HG02870 (cell line): ENCODE measurements around the gene SRL.
"Not testable (repeated sequence)": the region's sequence is repeated elsewhere in the genome, so short reads cannot be mapped to it uniquely, and the experiment has no call there.

ENCODE experiments used
- ATAC-seq: cut with Tn5 transposase; IDR thresholded peaks from one replicate; pipeline ENCODE4 v1.9.1; 2021; ENCODE audit warnings: mild to moderate bottlenecking, moderate library complexity; ENCODE audit not compliant: unreplicated experiment

Gene SRL

DNA sequence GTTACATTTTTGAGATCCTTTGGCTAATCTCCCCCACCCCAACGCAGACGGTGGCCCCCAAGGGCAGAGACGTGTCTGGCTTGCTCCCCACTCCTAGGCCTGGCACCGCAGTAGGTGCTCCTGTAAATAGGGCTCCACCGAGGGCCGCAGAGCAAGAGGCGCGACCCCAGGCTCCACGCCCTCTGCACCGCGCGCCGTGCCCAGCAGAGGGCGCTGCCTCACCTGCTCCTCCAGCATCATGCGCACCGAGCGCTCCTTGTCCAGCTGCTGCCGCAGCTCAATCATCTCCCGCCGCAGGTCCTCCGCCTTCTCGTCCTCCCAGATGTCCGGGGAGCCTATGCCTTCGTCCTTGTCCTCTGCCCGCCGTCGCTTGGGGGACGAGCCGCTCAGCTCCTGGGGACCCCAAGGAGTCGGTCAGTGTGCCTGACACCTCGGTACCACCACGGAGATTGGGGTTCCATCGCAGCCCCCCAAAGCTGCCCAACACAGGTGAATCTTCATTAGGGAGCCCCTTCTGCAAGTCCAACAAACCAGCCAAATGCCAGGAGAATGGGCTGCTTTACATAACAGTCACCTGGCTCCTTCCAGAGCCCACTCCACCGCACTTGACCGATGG lies 19.8 kb upstream of the SRL start:
- ATAC-seq: no peak

DNA sequence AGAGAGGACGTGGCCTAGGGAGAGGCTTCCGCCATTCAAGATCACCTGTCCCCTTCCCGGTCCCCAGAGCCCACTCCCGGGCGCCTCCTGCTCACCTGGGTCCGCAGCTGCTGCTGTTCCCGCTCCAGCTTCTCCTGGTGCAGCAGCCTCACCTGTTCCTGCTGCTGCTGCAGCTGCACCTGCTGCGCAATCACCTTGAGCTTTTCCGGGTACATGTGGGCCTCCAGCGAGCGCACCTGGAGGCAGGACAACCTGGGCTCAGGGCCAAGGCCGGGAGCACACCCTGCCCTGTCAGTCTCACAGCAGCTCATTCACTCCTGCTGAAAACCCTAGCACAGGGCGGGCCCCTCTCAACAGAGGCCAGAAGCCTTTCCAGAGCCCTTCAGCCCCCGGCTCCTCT lies 18.5 kb upstream of the SRL start:
- no peak for ATAC-seq

DNA sequence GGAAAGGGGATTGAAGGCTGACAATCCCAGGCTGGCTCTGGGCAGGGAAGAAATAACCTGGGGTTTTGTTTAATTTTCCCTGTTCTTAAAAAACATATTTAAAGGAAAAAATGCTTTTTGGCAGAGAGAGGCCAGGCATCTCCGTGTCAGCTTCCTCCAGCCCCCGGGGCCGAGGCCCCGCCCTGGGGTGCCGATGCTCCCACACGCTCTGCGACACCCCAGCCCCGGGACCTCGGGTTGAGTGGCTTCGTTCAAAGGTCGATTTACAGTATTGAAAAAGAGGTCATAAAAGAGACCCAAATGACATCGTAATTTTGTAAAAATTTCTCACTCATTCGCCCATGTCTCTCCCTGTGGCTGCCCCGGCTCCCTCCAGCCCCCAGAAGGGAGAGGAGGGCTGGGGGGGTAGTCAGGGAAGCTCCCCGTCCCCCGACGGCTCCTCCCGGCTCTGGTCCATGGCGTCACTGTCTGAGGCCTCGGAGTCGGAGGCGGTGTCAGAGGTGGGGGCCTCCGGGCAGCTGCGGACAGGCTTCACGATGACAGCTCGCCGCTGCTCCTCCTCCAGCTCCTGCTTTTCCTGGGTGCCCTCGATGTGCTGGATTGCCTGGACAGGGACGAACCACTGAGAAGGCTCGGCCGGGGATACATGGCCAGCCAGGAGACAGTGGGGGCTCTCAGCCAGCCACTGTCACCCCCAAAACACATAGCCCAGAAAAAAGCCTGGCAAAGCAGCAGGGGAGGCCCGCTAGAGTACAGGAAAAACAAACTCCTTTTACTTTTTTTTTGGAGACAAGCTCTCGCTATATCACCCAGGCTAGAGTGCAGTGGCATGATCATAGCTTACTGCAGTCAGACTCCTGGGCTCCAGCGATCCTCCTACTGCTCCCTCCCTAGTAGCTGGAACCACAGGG lies 16.0 kb upstream of the SRL start:
- no peak for ATAC-seq

DNA sequence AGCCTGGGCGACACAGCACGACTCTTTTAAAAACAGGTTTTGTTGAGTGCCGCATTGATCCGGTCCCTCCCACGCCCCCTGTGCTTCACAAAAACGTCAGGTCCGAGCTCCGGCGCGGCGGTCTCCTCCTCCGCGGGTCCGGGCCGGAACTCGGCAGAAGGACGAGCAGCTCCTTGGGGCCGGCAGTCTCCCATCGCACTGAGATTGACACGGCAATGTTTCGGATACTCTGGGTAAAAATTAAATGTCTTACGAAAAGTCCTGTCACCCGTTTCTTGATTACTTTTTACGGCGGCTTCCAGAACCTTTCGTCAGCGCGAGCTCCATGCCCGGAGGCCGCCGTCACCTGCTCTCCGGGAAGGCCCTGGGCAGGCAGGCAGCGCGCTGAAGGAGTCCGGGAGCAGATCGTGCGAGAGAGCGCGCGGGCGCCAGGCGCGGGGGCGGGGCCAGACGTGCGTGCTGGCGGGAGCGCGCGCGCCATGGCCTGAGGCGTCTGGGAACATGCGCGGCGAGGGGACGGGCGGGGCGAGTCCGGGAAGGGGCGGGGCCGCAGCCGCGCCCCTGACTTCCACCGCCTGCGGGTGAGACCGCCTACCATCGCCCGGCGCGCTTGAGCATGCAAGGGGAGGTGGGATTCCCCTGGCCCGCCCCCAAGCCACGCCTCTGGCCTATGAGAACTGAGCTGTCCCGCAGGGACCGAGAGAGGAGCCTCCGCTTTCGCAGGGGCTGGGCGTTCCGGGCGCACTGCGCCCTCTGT lies 11.7 kb upstream of the SRL start:
- ATAC-seq: peak; percentile 94

DNA sequence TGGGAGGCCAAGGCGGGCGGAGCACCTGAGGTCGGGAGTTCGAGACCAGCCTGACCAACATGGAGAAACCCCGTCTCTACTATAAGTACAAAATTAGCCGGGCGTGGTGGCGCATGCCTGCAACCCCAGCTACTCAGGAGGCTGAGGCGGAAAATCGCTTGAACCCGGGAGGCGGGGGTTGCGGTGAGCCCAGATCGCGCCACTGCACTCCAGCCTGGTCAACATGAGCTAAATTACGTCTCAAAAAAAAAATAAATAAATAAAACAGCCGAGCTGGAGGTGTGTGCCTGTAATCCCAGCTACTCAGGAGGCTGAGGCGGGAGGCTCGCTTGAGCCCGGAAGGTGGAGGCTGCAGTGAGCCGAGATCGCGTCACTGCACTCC lies 11.1 kb upstream of the SRL start:
- ATAC-seq: not testable (repeated sequence)

DNA sequence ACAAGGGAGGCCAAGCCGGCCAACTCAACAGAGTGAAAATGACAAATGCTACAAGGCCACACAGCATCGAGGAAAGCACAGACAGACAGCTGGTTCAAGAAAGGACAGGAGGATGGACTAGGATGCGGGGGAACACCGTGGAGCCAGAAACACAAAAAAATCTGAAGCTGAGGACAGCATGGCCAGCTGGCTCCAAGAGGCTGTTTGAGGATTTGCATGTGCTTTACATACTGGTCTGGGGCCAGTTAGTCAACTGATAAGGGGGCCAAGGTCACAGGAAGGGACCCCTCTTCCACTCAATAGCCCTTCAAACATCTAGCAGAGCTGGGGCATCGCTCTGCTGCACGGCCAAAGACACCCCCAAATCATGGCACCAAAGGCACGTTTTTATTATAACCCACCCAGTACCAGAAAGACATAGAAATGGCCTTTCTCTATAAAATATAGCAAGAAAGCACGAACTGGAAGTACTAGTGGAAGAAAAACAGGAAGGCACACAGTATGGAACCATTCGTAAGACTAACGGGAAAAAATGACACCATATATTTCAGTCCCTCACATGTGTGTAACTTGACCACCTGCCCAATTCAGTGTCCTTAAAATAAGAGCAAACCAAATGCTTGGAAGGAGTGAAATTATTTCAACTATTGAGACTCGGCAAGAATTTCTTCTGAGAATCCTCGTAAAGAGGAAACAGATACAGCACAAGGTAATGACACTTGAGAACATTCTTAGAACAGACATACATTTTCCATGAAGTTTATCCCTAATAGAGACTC lies 7.8 kb upstream of the SRL start:
- no peak for ATAC-seq

DNA sequence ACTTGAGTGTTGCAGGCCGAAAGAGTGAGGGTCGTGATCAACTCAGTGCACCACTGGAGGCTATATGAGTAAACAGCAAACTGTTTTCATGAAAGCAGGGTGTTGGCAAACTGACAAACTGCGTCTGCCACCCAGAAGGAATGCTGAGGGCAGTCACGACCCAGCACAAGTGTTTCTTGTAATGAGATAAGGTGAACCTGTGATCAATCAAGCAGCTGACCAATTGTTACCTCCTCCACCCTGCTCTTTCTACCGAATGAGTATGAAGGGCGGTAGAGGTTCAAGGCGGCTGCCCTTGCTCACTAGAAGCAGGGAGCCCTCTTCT lies 5.5 kb upstream of the SRL start:
- no peak for ATAC-seq

DNA sequence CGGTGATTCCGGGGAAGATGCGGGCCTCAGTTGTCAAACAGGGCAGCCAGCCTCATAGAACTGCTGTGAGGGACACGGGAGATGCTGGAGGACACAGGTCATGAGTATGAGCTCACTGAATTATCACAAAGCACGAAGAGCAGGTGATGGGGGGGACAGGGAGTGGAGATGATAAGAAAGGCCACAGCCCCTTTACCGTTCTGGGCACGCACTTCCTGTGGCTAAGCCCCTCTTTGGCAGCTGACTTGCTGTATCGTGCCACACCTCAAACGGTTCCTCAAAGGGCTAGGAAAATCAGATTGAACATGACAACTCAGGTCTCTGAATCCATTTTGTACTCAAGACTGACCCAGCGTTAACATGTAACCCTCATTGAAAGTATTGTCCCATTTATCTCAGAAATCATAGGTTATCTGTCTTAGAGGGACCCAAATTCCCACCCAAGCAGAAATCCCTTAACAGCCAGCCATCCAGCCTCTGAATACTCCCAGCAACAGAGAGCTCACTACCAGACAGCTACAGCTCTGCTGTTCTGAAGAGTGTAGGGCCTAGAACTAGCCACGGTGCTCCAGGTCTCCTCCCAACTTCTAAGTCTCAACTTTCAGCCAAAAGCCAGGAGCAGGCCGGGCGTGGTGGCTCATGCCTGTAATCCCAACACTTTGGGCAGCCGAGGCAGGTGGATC lies 5.0 kb upstream of the SRL start:
- ATAC-seq: no peak

DNA sequence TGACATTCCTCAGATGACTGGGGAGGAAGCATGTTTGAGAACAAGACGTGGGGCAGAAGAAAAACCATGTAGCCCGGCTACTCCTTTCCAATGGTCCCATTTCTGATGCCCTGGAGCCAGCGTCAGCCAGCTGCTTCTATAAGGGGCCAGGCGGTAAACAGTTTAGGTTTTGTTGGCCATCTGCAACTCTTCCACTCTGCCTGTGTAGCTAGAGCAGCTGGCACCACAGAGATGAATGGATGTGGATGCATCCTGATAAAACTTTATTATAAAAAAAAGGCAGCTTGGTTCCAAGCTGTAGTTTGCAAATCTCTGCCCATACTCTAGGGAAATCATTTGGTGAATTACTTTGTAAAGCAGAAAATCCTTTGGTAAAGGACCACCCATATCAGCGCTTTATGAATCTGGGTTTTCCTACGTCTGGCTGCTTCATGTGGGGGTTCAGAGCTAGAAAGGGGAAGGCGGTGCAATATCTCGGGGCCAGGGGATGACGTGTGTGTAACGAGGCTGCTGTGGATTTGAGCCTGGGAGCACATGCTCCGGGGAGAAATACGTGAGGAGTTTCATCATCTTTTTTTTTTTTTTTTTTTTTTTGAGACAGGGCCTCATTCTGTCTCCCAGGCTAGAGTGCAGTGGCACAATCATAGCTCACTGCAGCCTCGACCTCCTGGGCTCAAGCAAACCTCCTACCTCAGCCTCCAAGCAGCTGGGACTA lies 3.4 kb upstream of the SRL start:
- ATAC-seq: no peak

DNA sequence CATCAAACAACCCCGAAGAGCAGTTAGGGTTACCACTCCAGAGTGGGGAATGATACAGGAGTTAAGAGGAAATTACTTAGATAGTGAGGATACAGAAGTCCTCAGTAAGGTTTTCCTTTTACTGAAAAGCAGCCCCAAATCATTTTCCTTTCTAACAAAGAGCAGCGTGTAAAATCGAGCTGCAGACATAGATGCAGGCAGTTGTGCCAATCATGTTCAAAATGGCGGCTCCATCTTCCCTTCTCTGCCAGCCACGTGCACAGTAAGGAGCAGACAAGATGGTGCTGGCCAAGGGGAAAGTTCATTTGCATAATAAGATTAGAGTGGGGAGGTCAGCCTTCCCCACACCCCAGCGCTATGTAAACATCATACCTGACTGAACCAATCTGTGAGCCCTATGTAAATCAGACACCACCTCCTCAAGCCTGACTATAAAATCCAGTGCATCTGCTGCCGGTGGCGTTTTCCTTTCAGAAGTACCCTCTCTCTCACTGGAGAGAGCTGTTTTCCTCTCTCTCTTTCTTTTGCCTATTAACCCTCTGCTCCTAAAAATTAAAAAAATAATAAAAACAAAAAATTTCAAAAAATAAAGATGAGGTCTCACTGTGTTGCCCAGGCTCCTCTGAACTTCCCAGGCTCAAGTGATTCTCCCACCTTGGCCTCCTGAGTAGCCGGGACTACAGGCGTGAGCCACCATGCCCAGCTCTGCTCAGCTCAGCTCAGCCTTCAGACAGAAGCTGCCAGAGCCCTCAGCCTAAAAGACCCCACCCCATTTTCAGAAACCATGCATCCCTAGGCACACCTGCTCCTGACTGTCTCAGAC lies 2.6 kb upstream of the SRL start:
- no peak for ATAC-seq

DNA sequence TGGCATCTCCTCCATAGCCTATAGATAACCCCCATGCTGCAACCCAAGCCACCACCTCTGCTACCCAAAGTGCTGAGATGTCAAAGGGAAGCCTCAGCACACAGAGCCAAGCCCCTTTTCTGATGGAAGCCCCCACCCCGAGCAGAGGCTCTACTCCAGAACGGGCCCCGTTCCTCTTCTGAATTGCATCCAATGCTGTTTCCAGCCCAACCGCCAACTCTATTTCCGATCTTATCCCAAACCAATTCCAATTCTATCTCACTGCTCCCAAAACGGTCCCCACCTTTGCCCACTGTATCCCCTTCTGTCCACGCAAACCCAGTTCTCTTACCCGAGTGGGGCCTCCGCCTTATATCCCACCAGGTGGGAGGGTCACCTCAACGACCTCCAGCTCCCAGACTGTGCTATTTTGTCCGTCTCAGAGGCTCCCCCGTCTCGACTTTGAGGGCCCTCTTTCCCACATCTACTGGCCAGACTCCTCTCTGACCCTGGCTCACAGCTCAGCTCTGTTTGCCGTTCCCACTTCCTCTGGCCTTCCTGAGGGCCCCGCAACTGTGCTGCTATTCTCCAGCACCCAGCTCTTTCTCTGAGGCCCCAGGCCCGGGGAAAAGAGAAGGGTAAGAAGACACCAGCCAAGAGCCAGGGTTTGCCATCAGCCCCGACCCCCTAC lies 487 bp downstream of the SRL start:
- ATAC-seq: no peak

DNA sequence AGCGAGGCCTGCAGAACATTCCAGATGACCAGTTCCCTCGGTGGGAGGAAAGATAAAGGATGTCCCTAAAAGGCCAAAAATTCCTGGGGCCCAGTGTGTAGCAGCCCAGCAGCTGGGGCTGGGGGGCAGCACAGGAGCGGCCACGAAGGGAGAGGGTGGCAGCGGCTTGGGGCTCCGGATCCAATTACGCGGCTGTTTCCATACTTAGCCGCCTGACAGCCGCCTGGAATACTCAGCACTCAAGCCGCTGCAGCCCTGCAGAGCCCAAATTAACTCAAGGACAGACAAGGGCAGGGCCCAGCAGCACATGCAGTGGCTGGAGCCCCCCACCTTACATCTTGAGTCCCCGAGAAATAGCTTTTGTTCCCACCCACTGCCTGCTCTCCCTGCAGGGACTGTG lies 1.3 kb downstream of the SRL start:
- no peak for ATAC-seq

DNA sequence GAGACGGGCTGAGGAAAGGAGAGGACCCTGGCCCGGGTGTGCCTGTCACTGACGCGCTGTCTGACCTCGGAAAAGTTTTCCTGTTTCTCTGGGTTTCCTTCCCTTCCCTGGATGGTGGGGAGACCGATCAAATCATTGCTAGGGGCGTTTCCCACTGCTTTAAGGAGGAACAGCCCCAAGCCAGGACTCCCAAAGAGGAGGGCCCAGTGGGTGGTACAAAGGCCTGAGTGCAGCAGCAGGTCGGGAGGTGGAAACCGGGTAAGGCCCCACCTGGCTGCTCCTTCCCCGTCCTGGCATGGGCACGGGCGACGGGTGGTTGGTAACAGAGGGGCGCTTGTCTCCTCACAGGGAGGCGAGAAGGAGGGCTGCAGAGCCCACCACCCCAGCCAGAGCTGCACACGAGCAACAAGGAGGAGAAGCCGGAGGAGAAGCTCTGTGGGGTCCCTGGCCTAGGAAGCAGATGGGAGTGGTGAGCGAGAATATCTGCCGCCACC lies 2.2 kb downstream of the SRL start:
- ATAC-seq: no peak

DNA sequence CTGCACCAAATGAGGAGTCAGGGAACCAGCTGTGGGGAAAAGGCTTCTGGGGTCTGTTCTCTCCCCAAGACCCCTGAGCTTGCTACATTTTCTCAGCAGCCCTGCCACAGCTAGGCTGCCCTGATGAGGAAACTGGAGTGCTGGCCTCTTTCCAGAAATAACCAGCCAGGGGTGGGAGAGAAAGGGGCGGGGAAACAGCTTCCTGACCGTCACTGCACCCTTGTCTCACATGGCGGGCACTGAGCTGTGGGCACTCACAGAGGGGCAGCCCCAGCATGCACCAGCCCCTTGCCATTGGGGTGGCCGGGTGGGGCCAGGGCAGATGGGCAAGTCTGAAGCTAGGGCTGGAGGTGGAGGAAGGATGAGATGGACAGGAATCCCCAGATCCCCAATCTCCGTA lies 2.9 kb downstream of the SRL start:
- ATAC-seq: no peak

DNA sequence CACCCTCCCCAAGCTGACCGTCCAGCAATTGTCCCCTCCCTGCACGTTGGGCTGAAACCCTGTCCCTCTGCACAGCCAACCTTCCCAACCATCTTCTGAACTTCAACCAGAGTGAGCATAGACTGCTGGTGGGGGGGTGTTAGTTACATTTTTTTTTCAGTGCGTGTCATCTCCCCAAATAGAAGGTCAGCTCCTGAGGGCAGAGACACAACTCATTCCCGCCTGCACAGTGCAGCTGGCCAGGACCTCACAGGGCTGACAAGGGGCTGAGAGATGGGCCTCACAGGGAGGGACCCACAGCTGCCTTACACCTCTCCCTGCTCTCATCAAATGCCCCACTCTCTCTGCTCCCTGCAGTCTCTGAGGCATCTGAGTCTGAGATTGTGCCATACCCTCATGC lies 8.4 kb downstream of the SRL start:
- ATAC-seq: no peak

DNA sequence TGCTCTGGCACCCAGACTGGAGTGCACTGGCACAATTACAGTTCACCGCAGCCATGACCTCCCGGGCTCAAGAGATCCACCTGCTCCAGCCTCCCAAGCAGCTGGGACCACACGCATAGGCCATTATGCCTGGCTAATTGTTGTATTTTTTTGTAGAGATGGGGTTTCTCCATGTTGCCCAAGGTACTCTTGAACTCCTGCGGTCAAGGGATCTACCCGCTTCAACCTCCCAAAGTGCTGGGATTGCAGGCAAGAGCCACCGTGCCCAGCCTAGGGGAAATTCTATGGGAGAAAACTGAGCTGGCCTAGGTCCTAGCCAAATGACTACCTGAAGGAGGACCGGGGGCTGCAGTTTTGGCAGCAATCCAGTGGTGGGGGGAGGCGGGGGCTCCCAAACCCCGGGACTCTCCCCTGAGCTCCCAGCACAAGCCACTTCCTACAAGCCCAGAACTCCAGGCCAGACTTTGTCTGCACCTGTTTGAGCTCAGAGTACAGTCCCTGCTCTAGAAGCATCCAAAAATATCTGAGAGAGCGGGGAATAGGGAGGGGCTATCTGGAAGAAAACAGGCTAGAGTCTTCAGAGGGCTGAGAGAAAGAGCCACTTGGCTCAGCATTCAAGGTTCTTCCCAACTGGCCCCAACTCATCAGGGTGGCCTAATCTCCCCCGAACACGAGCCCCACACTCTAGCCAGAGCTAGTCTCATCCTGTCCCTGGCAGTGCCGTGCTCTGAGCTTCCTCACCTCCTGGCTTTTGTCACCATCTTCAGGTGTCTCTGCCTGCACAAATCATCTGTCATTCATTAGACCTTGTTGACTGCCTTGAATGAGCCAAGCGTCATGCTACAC lies 9.1 kb downstream of the SRL start:
- ATAC-seq: no peak

DNA sequence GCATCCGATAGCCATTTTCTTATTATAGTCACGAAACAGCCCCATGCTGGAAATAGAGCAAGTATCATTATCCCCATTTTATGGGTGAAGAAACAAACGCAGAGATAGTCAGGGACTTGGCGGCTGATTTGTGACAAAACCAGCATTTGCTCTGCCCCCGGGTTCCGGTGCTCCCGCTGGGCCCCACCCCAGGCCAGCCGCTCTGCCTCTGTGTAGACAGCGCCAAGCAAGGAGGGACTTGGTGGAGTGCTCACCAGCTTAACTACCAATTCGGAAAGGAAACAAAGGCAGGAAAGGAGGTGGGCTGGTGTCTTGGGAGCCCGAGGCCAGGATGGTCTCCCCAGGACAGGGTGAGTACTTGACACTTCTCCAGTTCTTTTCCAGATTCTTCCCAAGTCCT lies 10.0 kb downstream of the SRL start:
- no peak for ATAC-seq

DNA sequence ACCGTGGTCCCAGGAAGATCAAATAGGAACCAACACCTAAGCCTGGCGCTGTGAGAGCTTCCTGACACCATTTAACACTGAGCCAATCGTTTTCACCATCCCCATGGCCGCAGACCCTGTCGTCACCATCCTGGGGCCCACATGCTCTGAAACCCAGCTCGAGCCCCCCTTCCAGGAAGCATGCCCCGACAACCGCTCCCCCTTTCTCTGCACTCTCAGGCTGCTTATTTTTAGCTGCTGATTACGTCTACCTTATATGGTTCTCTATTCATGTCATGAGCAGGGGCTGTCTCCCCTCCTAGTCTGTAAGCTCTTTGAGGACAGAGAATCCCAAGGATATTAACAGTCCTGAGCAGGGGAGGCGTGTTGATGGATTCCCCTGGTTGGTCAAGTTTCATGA lies 10.5 kb downstream of the SRL start:
- ATAC-seq: no peak
